Measurements from ENCODE around the gene BICC1.

The BICC1 gene

DNA sequence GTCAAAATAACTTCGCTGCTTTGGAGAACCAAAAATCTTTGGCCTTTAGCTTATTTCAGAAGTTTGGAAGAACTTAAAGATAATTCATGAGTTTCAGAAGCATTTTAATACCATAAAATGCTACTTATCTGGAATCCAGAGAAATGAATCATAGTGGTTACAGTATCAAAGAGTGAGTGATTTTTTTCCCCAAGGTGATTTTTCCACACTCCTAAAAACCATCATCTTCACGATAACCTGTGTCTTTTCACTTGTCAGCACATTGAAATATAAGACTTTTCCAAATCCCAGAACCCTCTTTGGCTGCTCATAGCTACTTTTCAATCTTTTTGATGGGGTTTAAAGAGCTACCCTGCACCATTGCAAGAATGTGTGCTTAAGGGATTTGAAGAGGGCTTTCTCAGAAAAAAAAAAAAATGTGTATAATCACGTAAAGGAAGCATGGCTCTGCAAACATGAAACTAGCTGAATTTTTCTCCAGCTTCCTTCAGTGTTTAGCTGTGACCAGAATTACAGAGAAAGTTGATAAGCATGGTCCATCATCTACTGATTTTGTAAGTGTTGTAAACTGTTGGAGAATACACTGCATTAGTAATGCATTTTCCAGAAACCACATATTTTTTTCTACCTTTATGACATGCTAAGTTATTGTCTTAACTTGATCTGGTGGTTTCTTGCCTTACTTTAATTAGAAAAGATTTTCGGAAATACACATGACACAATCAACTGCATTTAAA is 134.9 kb downstream of the BICC1 start:
- no peak for DNase-seq (ENCODE audit: low spot score)

DNA sequence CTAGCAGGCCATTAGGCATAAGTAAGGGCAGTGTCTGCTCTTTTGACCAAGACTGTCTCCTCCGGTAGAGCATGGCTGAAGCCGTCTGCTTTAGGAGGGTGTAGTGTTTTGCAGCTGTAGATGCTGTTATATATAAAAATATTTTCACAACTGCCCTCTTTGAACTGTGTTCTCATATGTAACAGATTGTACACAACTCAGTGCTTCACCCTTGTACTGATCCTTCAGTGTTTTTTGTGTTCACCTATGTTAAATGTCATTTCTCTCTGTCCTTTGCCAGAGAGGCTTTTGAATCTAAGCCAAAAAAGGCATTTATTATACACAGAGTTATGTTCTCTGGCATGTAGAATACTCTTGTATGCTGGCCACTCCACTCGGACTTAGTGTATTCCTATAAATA is 135.5 kb downstream of the BICC1 start:
- no peak for DNase-seq (ENCODE audit: low spot score)

DNA sequence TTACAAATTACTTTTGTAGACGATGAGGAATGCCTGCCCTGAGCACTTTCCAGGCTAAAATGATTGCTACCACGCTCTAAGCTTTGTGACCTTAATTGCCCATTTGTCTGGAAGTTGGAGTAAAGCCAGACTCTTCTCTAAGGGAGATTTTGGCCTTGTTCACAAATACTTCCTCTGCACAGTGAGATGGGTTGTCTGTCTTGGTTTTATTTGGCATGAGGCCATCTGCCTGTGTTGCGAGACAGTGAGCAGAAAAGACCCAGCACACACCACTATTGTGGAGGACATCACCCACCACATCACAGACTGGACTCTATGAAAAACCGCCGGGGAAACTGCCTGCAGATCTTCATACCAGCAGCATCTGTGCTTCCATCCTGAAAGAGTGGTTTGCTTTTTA is 138.4 kb downstream of the BICC1 start:
- DNase-seq (ENCODE audit: low spot score) = no peak

DNA sequence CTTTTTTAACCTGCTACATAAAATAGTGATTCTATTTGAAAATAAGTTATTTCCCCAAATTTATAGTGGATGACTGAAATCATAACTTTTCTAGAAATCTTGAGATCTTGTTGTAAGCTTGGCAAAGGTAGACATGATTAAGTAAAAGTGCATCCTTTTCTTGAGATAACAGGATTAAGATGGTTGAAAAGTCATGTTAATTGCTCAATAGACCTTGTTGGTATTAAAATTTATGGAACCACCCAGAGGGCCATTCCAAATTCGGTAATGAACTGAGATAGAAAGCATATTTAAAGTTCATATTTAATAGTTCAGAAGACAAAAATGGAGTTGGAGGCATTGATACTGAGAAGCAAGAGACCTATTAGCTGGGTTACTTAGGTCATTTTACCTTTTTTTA is 139.1 kb downstream of the BICC1 start:
- DNase-seq (ENCODE audit: low spot score) = no peak

DNA sequence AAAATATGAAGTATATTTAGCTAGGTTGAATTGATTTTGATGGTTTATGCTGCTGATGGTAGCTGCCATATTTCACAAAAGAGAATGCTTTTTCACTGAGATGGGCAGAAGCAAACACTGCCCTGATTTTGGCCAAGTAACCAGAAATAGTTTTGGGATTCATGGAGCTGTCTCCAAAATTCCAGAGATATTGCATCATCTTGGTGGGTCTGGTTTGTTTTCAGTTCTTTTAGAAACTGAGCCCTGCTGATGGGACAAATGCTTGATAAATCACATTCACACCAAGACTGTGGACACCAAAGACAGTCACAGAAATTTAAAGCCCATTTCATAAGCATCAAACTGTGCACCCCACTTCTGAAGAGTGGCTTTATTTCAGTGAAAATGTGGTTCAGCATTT is 140.5 kb downstream of the BICC1 start:
- DNase-seq (ENCODE audit: low spot score) = no peak

DNA sequence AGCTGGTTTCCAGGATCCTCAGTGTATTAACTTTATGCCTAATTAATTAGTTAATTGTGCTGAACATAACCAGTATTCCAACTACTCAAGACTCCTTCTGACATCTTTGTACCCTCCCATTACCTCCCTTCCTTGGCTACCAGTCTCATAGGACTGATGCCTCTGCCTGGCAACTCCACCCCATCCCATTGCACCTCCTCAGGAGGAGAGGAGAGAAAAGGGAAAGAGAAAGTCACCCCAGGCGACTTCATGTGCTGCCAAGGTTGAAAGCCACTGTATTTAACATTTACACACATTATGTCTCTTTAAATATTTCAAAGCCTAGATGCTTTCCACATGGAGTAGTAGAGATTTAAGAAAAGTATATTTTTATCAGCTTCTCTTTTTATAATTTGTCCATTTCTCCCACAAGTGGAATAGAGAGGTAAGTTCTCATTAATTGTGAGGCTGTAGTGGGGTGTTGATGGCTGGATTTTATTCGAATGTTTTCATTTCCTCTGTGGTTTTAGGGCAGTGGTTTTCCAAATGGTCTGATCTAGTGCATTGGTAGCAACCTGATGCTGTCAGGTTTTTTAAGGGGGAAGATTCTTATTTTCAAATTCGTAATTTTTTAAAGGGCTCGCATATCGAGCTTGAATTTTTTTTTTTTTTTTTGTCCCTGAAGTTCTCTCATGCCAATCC is 148.0 kb downstream of the BICC1 start:
- DNase-seq (ENCODE audit: low spot score) = no peak

DNA sequence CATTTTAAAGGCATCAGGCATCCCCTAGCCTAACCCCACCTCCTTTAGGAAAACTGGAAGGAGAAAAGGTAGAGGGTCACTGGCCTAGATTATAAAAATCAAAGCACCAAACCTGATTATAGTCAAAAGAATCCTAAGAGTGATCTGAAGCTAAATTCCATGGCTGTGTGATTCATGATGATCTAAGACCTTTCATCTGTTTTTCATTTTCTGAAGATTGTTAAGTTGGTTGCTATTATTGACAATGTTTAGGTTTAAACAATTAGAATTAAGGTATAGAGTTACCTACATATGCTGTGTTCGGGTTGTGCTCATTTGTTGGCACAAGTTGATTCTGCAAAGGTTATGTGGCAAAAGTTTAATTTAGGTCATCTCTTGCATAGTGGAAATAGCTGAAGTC is 148.7 kb downstream of the BICC1 start:
- DNase-seq (ENCODE audit: low spot score) = no peak

DNA sequence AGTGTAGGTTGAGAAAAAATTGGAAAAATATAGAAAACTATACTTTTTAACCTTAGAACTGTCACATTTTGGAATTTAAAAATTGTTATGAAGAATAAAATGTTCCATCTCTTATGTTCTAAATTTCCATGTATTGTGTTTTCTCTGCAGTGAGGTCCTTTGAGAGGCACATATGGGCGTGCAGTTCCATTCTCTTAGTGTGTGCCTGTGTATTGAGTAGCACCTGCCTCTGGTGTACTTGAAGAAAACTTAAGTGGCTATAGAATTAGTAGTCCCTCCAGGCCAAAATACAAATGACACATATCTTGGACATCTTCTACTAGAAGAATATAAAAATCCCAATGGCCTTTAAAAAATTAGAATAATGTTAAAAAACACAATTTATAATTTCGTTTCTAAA is 149.2 kb downstream of the BICC1 start:
- no peak for DNase-seq (ENCODE audit: low spot score)

DNA sequence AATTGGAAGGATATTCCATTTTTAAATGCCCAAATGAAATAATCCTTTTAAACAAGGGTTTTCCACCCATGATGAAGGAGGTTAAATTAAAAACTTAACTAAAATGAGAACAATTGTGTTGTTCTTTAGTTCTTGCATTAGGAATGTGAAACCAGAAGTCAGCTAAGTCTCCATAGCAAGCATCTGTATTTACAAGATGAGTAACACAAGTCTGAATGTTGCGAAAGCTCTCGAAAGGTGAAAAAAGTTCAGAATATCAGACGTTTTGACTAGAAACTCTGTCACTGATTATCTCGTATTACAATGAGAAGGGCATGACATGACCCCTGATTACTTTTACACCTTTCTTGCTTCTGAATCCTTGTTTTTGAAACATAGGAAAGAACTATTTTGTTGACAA is 149.6 kb downstream of the BICC1 start:
- DNase-seq (ENCODE audit: low spot score) = no peak

DNA sequence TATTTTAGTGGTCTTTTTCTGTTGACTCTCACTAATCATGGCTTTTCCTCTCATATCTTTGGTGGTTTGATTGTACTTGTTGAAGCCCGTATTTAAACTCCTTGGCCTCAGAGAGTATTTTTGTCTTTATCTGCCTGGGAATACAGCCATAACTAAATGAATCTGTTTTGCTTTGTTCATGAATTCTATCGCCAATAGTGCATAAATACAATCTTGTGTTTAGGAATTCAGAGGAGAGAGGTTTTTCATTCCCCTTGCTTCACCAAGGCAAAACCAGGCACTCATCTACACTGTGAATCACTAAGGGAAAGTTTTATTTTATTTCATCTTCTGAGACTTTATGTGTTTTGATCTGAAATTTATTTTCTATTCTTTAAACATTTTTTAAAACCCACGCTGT is 152.7 kb downstream of the BICC1 start:
- no peak for DNase-seq (ENCODE audit: low spot score)

DNA sequence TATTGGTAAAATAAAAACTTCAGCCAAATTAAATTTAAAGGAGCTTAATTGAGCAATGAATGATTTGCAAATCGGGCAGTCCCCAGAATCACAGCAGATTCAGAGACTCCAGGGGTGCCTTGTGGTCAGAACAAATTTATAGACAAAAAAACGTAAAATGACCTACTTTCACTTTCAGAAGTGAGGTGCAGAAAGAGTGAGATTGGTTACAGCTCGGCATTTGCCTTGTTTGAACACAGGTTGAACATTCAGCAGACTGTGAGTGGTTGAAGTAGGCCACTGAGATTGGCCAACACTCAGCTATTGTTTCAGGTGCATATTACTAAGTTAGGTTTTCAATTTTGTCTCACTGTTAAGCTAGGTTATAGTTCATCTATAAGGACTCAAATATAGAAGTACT is 153.4 kb downstream of the BICC1 start:
- no peak for DNase-seq (ENCODE audit: low spot score)

DNA sequence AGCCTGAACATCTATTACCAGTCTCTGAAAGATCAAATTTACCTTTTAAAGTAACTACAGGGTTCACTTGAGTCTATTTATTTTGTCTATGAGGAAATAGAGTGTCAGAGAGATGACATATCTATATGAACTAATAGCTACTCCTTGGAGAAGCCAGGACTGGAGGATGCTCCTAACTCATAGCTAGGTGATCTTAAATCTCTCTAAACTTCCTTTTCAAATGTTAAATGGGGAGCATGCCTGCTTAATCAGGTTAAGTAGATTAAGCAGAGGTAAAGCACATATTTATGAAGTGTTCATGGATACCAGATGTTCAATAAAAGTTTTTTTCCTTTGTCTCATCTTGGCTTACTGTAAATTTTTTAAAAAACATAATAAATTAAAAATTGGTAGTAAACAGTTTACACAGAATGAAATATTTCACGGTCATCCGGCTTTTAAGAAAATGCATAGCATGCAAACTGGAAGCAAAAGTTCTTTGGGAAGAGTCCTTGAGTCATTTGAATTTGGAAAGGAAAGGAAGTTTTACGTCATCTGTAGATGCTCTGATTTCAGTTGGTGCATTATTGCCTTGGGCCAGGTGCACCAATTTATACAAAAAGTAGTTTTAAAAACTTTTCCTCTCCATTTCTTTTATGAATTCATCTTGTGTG is 155.1 kb downstream of the BICC1 start:
- no peak for DNase-seq (ENCODE audit: low spot score)

DNA sequence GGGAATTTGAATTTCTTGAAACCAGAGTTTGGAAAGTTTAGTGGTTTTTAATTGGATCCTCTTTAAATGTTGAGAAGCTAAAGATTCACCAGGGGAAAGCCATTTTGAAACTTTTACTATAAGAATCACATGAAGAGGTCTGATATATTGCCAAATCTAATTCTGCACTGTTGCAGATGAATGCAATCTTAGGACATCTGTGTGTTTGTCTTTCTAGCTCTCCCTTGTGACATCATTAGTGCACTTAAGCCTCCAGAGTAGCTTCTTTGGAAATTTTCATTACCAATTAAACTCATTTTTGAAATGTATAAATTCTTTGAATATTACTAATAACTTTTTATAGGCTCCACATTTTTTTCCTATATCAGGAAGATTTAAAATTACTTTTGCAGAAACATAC is 160.2 kb downstream of the BICC1 start:
- no peak for DNase-seq (ENCODE audit: low spot score)

DNA sequence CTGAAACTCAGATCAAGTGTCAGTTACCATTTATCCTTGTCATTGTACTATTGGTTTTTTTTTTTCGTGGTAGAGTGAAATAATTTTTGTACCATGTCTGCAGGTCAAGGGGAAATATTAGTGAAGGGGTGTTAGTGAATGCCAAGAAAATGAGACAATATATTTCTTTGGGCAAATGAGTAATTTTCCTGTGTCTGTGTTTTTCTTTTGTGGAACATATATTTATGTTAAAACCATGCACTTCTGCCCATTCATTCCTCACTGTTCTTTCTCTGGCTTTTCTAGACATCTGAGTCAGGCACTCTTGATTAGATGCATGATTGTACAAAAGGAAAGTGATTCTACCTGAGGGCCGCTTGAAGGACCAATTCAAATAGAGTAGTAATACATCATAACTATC is 161.6 kb downstream of the BICC1 start:
- DNase-seq (ENCODE audit: low spot score) = no peak

DNA sequence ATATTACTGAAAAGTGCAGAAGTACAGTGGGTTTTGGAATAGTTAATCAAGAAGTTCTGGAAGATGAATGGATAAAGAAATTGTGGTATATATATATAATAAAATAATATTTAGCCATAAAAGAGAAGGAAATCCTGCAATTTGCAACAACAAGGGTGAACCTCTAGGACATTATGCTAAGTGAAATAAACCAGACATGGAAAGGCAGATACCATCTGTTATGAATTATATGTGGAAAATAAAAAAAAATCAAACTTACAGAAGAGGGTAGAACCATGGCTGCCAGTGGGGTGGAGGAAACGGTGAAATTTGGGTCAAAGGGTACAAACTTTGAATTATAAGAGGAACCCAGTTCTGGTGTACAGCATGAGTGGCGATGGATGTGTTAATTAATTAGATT is 162.6 kb downstream of the BICC1 start:
- no peak for DNase-seq (ENCODE audit: low spot score)

DNA sequence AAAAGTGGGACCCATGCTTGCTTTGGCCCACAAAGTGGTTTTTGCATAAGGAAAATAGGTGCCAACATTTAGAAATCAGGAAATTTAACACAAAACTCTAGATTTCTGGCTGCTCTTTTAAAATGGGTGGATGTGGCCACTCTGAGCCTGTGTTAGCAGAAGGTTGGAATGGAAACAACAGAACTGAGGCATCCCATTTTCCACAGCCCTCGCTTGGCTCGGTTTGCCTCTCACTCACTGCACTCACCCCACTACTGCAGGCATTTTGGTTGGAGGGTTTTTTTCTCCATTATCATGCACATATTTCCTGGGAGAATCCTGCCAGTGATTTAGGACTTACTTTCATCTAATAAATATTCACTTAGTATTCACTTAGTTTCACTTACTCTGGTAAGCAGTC is 178.9 kb downstream of the BICC1 start:
- no peak for DNase-seq (ENCODE audit: low spot score)

DNA sequence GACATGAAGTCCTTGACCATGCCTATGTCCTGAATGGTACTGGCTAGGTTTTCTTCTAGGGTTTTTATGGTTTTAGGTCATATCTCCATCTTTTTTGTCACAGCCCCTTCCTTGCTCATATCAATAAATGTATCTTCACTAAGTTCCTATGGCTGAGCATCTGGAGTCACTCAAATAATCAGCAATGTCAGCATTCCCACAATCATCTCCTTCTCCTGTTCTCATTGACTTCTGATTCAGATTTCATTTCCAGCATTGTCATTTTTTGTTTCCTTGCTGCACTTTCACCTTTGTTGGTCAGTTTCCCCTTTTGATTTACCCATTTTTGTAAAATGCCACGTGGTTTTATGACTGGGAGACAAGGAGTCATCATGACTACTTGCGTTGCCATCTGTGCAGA is 181.2 kb downstream of the BICC1 start:
- DNase-seq (ENCODE audit: low spot score) = no peak

DNA sequence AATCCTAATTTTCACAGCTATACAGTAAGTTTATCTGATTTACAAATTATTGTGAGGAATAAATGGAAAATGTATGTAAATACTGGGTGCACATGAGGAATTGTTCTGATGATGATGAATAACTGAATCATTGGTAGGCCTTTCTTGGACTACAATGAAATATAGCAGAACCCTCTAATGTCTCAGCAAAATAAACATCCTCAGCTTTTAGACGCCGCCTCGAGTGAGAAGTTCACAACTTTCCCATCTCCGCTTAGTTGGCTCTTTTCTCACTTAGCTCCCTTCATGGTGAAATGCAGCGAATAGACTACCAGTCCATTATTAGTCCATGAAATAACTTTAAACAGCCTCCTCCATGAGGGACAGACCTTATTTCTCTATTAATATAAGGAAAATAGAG is 182.3 kb downstream of the BICC1 start:
- DNase-seq (ENCODE audit: low spot score) = no peak

DNA sequence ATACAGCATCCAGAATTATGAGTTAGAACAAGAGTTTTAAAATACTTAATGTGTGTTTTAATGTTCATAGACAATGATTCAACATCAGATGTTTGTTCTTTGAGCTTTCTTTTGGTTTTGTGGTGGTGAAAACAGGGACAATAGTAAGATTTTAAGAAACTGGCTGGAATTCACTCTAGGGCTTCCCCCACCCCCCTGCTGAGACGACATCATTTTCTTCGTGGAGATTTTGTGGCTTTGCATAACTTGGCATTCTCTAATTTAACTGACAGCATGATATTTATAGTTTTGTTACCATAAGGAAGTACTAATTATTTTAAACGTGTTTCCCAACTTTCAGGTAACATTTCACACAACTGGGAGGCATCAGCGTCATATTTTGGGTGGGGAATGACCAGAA is 184.1 kb downstream of the BICC1 start:
- no peak for DNase-seq (ENCODE audit: low spot score)

DNA sequence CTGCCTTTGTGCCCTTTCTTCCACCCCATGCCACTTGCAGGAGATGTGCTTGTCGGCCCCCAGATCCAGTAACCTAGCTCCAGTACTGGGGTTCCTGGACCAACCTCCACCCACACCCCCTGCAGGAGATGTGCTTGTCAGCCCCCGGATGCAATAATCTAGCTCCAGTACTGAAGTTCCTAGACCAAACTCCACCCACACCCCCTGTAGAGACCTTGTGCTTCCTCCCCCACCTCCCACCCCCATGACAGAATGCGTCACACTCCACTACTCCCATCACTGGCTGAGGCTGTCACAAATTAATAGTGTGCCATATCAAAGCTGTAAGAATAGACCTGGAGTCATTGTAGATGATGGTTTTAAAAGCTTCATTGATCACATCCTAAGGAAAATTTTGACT is 185.0 kb downstream of the BICC1 start:
- DNase-seq (ENCODE audit: low spot score) = no peak

DNA sequence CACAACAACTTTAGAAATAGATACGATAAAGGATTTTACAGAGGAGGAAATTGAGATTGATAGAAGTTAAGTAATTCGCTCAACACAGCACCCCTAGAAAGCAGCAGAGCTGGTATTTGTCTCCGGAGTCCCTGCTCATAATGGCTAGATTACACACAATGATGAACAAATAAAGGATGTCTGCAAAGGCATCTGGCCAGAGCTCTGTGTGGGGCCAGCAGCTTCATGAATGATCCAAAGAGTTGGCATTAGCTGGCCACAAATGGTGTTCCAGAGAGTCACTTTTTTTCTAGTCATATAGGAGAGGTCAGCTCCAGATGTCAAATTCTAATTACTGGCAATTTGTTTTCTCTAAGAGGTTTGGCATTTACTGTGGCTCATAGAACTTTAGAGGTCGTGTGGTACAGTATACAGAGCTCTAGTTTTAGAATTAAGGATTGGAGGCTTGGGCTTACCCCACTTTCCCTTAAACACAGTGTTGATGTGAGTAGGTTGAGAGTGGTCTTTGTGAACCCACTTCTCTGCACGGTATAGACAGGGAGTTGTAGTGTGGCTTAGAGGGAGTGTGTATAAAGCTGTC is 186.2 kb downstream of the BICC1 start:
- DNase-seq (ENCODE audit: low spot score) = no peak

DNA sequence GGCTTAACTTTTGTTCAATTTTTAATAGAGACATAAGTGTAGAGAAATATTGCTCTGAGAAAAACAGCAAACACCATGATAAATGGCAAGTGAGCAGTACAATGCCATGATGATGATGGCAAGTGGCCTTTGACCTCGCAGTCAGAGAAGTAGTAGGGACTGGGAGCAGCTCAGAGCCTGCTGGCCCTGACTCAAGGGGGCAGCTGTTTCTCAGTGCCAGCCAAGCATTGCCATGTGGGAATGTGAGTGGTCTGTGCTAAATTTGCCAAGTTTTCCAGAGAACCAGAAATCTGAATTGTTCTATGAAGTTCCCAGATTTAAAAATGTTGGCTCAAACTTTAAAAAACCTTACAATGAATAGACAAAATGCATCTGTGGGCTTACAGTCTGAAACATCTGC is 187.9 kb downstream of the BICC1 start:
- DNase-seq (ENCODE audit: low spot score) = no peak

DNA sequence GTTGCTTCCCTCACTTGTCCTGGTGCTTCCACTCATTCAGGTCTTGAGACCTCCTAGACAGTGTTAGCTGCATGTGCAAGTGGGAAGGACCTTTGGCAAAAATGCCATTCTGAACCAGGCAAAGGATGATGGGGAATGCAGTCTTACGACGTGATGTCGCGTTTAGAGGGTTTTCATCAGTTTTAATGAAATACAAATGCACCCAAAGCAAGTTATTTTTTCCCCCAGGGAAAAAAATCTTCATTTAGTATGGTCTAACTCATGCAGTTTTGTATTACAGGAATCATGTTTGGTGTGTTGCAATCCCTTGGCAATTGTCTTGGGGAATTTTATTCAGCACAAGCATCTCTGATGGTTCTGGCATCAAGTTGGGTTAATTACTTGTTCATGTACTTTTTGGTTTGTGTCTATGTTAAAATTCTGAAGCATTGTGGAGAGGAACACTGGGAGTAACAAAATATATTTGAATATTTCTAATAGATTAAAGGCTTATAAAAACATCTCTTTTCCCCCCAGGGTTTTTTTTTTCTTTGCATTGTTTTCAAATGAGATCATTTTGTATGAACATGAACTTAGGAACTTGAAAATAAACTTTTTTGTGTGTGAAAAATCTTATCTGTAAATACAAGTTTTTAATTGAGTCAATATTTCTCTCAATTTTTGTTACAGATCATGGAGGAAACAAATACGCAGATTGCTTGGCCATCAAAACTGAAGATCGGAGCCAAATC is 188.9 kb downstream of the BICC1 start:
- no peak for DNase-seq (ENCODE audit: low spot score)
